Erythroblast (primary cell): ENCODE results near the gene SMOC2.

ENCODE experiments used
- GATA1 ChIP-seq: IDR thresholded peaks from 2 replicates; pipeline ENCODE4 v1.6.1; 2011; ENCODE audit warnings: low read depth, mild to moderate bottlenecking, control low read depth, low read length, moderate library complexity
- POLR2A ChIP-seq: IDR thresholded peaks from 2 replicates; pipeline ENCODE4 v1.6.1; 2011; ENCODE audit warnings: mild to moderate bottlenecking, low read length

DNA sequence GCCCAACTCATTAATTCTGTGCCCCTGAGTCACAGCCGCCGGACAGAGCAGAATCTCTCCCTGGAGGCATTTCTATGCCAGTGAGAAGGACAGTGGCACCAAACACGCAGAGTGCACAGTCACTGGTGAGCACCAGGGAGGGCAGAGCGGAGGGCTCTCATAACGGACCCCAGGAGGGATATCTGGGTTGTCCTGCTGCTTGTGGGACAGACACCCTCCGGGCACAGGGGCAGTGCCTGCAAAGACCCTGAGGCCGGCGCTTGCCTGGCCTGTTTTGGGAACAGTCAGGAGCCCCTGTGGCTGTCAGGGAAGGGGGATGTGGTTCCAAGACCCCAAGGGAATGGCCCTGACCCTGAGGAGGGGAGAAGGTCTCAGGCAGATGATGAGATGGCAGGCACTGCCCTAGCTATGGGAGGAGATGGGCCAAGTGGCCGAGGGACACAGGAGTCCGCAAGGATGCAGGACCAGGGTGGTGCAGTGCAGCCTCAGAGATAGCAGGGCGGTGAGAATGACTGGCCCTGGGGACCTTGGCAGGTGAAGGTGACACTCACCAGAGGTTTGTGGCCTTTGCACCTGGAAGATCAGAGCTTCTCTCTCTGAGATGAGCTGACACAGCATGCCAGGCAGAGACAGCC lies 270.8 kb downstream of the SMOC2 start:
- TF ChIP-seq POLR2A (no peak), GATA1 (no peak)
